Activated CD8-positive, alpha-beta memory T cell treated with anti-CD3 and anti-CD28 coated beads, Interleukin-2, amount 50 U/mL, for 1 hour (primary cell): ENCODE results near the gene TTC28.
"Not testable (repeated sequence)": the region's sequence is repeated elsewhere in the genome, so short reads cannot be mapped to it uniquely, and the experiment has no call there.

Experiments
- DNase-seq: peaks from one replicate; pipeline ENCODE4 v3.0.0-alpha.2; 2020; ENCODE audit errors: extremely low read depth

Gene TTC28

DNA sequence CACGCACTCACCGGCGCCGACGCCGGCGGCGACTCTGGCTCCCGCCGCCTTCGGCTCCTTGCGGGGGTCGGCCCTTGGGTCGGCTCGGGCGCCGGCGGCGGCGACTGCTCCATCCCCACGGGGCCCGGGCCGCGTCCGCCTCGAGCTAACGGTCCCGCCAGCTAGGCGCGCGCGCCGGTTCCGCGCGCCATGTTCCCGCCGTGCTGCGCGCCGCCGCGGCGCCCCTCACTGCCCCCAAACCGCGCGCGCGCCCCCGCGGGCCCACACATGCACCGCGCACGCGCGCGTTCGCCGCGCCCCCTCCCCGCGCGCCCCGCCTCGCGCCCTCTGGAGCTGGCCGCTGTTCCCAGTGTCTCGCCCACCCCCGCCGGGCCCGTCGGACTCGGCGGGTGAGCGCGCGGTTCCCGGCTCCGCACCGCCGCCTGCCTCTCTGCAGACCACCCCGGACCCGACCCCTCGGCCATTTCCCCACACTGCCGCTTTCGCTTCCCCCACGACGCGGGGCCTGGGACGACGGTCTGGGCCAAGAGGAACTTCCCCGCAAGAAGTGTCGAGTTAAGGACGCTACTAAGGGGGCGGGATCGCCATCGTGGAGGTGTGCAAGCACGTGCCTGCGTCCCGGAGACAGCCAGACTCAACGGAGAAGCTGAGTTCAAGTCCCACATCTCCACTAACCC, at the start of gene TTC28:
Gene TTC28 (minus strand): TSS at position 230 of the 677 bp plus-strand sequence. CDS start 117 bp downstream, at position 113.
- not testable (repeated sequence) for DNase-seq

DNA sequence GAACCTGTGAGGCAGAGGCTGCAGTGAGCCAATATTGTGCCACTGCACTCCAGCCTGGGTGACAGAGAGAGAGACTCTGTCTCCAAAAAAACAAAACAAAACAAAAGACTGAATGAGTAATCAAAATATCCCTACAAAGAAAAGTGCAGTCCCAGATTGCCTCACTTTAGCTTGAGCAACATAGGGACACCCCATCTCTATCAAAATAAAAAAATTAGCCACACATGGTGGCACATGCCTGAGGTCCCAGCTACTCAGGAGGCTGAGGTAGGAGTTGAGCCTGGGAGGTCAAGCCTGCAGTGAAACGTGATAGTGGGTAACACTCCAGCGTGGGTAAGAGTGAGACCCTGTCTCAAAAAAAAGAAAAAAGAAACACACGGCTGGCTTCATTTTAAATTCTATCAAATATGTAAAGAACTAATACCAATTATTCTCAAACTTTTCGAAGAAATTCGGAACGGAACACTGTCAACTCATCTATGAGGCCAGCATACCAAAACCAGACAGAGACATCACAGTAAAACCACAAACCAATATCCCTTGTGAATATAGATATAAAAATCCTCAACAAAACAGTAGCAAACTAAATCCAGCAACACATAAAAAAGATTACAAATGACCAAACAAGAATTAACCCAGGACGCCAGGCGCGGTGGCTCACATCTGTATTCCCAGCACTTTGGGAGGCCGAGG, 49.1 kb upstream of the TTC28 start:
- DNase-seq, result no peak

DNA sequence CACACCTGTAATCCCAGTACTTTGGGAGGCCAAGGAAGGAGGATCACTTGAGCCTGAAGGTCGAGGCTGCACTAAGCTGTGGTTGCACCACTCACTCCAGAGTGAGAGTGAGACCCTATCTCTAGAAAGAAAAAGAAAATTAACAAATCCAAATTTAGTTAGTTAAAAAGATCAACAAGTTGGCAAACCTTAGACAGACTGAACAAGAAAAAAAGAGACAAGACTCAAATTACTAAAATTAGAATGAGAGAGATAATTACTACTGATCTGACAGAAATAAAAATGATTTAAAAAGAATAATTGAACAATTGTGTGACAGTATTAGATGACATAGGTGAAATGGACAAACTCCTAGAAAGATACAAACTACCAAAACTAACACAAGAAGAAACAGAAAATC, 48.4 kb upstream of the TTC28 start:
- no peak for DNase-seq

DNA sequence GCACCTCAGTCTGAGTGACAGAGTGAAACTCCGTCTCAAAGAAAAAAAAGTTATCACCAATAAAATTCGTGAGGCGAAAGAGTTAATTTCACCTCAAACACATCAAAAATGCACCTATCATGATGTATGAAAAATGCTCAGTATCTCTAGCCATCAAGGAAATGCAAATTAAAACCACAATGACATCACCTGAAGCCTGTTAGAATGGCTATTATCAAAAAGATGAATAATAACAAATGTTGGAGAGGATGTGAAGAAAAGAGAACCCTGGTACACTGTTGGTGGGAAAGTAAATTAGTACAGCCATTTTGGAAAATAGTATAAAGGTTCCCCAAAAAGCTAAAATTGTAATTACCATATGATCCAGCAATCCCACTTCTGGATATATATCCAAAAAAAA, 38.4 kb upstream of the TTC28 start:
- no peak for DNase-seq

DNA sequence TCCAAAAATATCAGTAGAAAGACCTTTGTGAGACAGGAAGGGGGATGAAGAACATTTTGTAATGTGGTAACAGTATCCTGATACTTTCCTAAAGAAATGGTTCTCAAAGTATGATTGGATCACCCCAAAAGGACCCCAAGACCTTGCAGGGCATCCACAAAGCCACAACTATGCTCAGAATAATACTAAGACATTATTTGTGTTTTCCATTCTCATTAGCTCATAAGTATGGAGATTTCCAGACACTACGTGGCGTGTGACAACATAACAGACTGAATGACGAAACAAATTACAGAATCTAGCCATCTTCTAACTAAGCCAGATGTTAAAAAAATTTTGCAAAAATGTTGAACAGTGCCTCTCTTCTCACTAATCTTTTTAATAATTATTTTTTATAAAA, 37.0 kb upstream of the TTC28 start:
- DNase-seq, result no peak

DNA sequence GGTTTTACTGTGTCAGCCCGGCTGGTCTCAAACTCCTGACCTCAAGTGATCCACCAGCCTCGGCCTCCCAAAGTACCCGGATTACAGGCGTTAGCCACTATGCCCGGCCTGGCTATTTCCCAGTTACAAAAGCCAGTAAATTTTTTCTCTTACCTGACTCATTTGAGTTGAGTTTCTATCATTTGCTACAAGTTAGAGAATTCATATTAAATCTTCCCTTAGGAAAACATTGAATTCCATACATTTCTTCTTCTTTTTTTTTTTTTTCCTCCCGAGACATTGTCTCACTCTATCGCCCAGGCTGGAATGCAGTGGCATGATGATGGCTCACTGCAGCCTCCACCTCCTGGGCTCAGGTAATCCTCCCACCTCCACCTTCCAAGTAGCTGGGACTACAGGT, 36.0 kb upstream of the TTC28 start:
- no peak for DNase-seq

DNA sequence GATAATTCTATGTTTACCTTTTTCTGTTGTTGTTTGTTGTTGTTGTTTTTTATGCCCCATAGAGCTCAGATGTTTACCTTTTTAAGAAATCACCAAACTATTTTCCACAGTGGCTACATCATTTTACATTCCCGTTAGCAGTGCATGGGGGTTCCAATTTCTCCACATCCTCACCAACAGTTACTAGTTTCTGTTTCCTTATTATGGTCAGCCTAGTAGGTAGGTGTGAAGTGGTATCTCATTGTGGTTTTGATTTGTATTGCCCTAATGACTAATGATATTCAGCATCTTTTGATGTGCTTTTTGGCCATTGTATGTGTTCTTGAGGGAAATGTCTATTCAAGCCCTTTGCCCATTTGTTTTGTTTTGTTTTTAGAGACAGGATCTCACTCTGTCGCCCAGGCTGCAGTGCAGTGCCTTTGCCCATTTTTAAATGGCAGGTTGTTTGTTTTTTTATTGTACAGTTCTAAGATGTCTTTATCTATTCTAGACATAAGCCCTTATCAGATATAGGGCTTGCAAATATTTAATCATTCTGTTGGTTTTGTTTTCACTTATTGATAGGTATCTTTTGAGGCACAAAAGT, 34.5 kb upstream of the TTC28 start:
- DNase-seq, result no peak

DNA sequence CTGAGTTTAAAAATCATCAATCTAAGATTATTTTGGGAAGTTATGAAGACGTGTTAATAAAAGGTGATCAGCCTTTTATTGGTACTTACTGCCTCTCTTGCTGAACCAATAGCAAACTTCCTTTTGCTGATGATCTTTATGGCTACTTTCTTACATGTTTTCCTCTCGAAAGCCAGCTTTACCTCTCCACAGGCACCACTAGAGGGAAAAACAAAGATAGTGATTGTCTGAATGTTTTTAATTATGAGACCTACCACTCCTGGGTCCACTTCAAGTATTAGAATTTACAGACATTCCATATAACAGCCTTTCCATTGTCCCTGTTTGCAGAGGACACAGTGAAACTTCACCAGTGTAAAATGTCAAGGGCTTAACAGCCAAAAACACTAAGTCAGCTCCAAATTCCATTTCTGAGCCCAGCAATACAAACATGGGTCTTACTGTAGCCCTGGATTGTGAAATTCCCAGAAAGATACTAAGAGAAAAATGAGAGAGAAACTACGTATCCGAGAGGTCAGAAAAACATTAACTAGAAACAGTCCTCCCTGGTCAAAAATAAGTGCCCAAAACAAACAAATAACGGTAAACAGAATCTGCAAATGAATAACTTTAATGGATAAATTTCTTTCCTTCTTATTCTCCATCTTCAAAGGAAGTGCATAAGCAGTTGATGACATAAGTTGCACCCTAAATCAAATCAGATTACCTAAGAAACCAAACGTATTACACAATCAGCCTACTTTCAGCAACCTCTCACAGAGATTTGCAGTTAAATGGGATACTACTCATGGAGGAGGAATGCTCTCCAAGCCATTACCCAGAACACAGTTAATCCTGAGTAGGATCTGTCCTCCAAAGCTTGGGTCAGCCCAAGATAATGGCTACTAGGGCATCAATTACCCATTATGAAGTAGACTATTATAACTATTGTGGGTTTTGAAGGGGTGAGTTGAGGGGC, 32.5 kb upstream of the TTC28 start:
- no peak for DNase-seq

DNA sequence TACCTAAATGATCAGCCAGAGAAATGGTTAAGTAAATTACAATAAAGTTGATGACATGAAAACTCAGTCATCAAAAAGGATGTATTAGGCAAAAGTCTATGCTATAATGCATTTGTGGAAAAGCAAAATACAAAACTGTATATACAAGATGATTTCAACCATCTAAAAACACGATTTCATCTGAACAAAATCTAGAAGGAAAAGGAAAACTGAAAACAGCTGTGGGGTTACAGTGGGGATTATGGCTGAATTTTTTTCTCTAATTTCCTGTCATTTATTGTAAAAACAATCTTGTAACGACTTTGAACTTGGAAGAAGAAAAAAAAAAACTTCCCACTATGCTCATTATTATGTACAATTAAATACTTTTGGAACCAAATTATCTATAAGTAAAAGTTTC, 31.7 kb upstream of the TTC28 start:
- DNase-seq, result no peak

DNA sequence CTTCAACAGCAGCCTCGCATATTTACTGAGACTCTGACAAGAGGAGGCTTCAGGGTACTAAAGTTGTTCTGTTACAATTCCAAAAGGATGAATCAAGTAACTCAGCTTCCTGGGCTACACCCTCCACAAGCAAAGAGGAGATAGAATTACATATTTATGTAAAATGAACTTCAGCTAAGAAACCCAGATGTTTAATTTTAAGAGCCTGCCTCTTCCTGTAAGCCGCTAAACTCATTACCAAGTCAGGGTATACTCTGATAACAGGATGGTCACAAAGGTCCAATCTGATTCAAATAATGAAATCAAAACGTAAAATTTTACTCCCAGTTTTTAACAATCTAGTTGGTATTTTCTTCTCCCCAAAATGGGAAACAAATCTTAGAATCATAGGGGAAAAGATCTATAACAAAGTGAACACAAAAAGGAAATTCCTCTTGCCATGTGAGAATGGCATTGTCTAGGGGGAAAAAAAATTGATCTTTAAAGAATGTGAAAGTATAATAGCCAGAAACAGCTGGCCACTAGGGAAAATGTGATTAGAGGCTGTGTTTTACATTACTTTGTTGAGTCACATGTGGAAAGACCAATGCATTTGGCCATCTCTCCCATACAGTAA, 31.0 kb upstream of the TTC28 start:
- no peak for DNase-seq

DNA sequence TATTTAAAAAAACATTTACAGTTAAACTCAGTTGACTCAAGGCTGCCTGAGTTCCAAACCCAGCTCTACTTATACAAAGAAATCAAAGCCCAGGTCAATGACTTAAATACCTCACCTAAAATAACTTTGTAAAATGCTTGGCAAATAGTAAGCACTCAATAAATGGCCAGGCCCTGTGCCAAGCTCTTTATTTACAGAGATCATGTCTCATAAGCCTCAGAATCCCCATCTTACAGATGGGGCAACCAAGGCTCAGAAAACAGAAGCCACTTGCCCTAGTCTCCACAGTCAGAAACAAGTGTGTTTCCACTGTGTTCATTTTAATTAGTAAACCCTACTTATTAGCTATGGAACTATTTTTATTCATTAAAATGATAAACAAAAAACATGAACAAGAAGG, 30.5 kb upstream of the TTC28 start:
- DNase-seq, result no peak

DNA sequence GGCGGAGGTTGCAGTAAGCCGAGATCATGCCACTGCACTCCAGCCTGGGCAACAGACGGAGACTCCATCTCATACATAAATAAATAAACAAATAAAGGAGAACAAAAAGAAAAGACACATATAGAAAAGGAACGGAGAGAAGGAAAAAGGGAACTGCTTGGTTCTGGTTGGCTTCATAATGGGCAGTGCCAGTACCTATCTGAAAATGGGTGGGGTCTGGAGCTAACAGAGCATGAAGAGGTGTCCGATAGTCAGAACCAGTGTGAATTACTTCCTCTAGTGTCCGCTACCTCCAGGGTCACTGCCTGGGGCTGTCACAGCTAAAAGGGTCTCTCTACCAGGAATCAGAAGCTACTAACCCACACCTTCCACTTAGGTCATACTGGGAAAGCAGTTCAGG, 27.2 kb upstream of the TTC28 start:
- no peak for DNase-seq

DNA sequence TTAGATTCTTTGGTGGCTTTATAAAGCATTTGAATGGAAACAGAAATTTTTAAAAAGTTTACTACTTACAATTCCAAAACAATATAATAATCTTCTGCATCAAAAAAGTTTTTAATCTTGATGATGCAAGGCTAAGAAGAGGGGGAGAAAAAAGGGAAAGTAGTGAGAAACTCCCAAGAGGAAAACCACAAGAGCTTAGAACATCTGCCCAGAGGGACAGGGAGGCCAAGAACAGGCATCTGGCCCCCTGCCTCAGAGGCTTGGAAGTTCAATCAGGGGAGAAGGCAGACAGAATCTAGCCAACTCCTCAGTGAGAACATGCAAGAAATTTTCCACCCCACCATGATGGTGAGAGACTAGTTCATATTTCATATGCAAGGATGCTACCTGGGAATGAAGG, 23.8 kb upstream of the TTC28 start:
- no peak for DNase-seq

DNA sequence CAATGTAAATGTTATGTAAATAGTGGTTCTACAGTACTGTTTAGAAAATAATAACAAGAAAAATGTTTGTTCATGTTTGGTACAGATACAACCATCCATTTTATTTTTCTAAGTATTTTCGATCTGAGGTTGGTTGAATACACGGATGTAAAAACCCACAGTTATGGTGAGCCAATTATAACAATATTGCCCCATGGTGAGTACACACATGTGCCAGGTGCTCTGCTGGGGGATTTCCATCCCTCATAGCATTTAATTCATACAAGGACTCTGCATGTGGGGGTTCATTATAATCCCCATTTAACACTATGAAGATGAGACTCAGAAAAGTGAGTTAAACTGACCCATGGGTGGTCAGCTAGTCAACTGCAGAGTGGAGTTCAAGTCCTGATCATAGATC, 23.3 kb upstream of the TTC28 start:
- no peak for DNase-seq

DNA sequence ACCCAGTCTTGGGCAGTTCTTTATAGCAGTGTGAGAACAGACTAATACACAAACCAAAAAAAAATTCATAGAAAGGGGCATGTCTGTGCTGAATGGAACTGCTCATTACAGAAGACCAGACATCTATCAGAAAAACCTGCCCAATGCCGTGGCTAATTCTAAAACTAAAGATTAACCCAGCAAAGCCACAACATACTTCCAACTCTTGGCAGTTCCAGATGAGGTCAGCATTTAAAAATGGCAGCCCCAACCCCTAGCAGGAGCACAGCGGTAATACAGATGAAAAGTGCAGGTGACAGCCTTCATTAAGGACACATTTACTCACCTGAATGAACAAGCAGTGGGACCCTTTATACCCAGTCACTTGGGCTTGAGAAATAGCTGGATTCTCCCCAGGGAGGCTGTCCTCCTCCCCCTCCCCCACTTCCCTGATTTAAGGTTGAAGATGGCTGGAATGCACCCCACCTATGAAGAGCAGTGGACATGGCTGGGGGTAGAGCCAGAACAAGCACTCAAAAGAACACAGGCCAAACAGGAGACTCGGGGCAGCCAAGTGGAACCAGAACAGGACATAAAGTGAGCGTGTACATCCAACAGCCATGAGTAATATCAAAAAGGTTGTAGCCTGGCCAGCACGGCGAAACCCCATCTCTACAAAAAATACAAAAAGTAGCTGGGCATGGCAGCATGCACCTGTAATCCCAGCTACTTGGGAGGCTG, 13.6 kb upstream of the TTC28 start:
- DNase-seq, result not testable (repeated sequence)

DNA sequence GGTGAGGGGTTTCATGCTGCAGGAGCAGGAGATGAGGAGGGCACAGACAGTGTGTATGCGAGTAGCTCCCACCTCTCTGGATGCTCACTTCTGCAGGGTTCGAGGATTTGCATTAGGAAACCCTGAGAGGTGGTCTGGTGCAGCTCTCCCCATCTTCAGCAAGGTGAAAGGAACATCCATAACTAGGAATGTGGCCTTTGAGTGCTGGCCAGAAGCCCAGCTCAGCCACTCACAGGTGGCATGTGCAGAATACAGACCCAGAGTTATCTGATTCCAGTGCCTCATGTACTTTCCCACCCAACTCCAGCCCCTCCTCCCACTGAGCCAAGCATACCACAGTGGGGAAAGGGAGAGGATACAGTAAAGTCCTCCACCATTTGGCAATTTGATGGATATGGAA, 10.2 kb upstream of the TTC28 start:
- not testable (repeated sequence) for DNase-seq

DNA sequence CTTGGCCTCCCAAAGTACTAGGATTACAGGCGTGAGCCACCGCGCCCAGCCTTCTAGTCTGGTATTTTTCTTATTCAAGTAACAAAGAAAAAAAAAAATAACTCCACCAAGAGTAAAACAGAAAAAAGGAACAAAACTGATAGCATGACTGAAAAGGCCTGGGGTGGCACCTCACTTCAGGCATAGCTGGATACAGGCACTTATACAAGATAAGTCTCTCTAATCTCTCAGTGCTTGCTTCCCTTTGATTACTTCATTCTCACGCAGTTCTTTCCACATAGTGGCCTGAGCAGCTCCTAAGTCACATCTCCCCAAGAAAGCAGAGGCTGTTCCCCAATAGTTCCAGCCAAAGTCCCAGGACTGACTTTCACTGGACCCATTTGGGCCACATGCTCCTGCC, 3.3 kb upstream of the TTC28 start:
- not testable (repeated sequence) for DNase-seq

DNA sequence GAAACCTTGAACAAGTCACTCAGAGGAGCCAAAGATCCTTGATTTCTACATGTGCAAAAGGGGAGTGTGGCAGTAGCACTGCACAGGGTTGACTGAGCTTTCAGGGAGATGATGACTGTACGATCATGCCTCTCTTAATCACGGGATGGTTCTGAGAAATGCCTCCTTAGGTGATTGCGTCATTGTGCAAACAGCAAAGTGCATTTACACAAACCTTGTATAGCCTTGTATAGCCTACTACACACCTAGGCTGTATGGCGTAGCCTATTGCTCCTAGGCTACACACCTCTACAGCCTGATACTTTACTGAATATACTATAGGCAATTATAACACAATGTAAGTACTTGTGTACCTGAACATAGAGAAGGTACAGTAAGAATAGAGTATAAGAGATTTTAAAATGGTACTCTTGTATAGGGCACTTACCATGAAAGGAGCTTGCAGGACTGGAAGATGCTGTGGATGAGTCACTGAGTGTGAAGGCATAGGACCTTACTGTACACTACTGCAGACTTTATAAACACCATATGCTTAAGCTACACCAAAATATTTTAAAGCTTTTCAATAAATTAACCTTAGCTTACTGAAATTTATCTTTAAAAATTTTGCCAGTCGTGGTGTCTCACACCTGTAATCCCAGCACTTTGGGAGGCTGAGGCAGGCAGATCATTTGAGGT, 1.3 kb upstream of the TTC28 start:
- not testable (repeated sequence) for DNase-seq

DNA sequence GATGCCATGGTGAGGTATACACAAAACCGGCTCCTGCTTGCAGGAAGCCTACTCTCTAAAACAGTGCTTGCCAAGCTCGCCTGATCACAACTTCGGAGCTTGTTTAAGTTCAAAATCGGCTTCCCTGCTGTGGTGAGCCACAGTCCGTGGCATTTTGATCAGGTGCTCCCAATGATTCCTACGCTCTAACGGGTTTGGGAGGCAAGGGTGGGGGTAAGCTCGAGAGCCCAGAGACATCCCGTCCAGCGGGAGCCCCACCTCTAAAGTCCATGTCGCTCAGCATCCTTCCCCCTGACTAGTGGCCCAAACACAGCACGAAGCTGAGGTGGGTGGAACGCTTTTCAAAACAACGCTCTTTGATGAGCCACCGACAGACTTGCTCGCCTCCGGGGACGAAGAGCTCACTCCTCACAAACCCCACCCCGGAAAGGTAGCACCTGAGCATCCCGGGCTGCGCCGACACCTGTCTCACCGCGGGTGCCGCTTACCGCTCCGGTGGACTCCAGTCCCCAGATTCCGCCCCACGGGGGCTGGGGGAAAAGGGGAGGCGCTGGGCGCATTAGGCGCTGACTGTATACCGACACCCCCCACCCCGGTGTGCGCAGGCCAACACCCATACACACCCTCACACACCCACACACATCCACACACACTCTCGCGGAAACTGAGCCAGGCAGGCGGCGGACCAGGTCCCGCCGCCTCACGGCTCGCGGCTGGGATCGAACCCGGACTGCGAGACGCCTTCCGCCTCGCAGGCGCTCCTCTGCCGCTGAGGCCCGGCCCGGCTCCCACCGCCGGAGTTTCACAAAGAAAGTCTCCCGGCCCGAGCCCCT, 646 bp downstream of the TTC28 start:
- DNase-seq, result not testable (repeated sequence)
